Fibroblast of villous mesenchyme (primary cell): ENCODE results near the gene KCNJ1. TPM values are rescaled to one million over a fixed set of nuclear protein-coding genes. Genes with fewer than 3 reads are reported as not detected.

Source experiments
- DNase-seq: peaks from one replicate; pipeline ENCODE4 v3.0.0-alpha.2; 2010; ENCODE audit warnings: low read depth
- H3K4me3 ChIP-seq: 2 replicates; pipeline ENCODE4 v1.5.1; 2011; ENCODE audit warnings: low read depth, mild to moderate bottlenecking, low read length
- CTCF ChIP-seq: IDR thresholded peaks from 2 replicates; pipeline ENCODE4 v1.5.1; 2012; ENCODE audit warnings: low read depth, mild to moderate bottlenecking, low read length; ENCODE audit not compliant: insufficient read depth
- total RNA-seq: library from RNA; depleted of rRNA; stranded (reverse); fragments of >200 nt; gene quantifications from 2 replicates; pipeline ENCODE4 v1.2.3, GENCODE V29; 2012

The KCNJ1 gene
- total RNA-seq, 1 donor = not detected

GRCh38 chr11:128862406-128862805, 4.7 kb downstream of the KCNJ1 start:
- no peak for DNase-seq
- H3K4me3 ChIP-seq = no peak overlapping the region
- TF ChIP-seq CTCF = no peak

GRCh38 chr11:128860571-128861361, 6.3 kb downstream of the KCNJ1 start:
- no peak for DNase-seq
- no peak for TF ChIP-seq CTCF
- H3K4me3 ChIP-seq = no peak overlapping the region

- H3K4me3 ChIP-seq = no peak overlapping the region
- DNase-seq = peak; percentile 59
- TF ChIP-seq CTCF = peak; percentile 97
These were observed 7.3 kb downstream of the KCNJ1 start for GRCh38 chr11:128859563-128860441.

- no peak overlapping the region for H3K4me3 ChIP-seq
- no peak for DNase-seq
- no peak for TF ChIP-seq CTCF
These were observed 9.8 kb downstream of the KCNJ1 start for GRCh38 chr11:128857341-128857740.

GRCh38 chr11:128856241-128856640, 10.9 kb downstream of the KCNJ1 start:
- TF ChIP-seq CTCF = no peak
- no peak for DNase-seq
- no peak overlapping the region for H3K4me3 ChIP-seq

GRCh38 chr11:128854841-128855240, 12.3 kb downstream of the KCNJ1 start:
- TF ChIP-seq CTCF = no peak
- H3K4me3 ChIP-seq = no peak overlapping the region
- no peak for DNase-seq
